ENCODE results near the gene ISG20L2. TPM values are rescaled to one million over a fixed set of nuclear protein-coding genes. Genes with fewer than 3 reads are reported as not detected.

ISG20L2 gene
- total RNA-seq, 1 donor from 2014 or later: 6.3 TPM

GRCh38 chr1:156741481-156741983 lies 13.0 kb upstream of the ISG20L2 start:
- DNase-seq (ENCODE audit: low read depth in 2 of 2): no peak

- DNase-seq (ENCODE audit: low read depth in 2 of 2): peak; percentile 99 to 100
Measured at GRCh38 chr1:156740741-156741480, 12.3 kb upstream of the ISG20L2 start, which contains the start of gene MRPL24. Gene MRPL24, minus strand, starts transcription at chr1:156741088. Its CDS starts 2,384 bp downstream, at chr1:156738704.

- DNase-seq (ENCODE audit: low read depth in 2 of 2): no peak
Measured at GRCh38 chr1:156740237-156740740, 11.7 kb upstream of the ISG20L2 start.

GRCh38 chr1:156738916-156739315 lies 10.3 kb upstream of the ISG20L2 start:
- DNase-seq (ENCODE audit: low read depth in 2 of 2): peak in 1 of 2 donors; percentile 28

- no peak for DNase-seq (ENCODE audit: low read depth in 2 of 2)
Measured at GRCh38 chr1:156738407-156738806, 9.8 kb upstream of the ISG20L2 start.

- no peak for DNase-seq (ENCODE audit: low read depth in 2 of 2)
Measured at GRCh38 chr1:156733989-156734584, 5.5 kb upstream of the ISG20L2 start.

GRCh38 chr1:156727926-156728598 lies 504 bp downstream of the ISG20L2 start, which contains the start of gene METTL25B:
Gene METTL25B, plus strand, starts transcription at chr1:156728469. Its CDS starts 636 bp downstream, at chr1:156729105.
- peak; percentile 81 to 85 for DNase-seq (ENCODE audit: low read depth in 2 of 2)

GRCh38 chr1:156727492-156727891 lies 1.1 kb downstream of the ISG20L2 start:
- no peak for DNase-seq (ENCODE audit: low read depth in 2 of 2)

GRCh38 chr1:156726549-156727226 lies 1.9 kb downstream of the ISG20L2 start:
- DNase-seq (ENCODE audit: low read depth in 2 of 2): peak; percentile 80 to 81

- peak; percentile 88 to 92 for DNase-seq (ENCODE audit: low read depth in 2 of 2)
Measured at GRCh38 chr1:156725683-156726280, 2.8 kb downstream of the ISG20L2 start.

GRCh38 chr1:156721535-156721934 lies 7.0 kb downstream of the ISG20L2 start:
- no peak for DNase-seq (ENCODE audit: low read depth in 2 of 2)

- DNase-seq (ENCODE audit: low read depth in 2 of 2): no peak
Measured at GRCh38 chr1:156721131-156721530, 7.4 kb downstream of the ISG20L2 start.

- DNase-seq (ENCODE audit: low read depth in 2 of 2): no peak
Measured at GRCh38 chr1:156717351-156717750, 11.2 kb downstream of the ISG20L2 start.

GRCh38 chr1:156714830-156715229 lies 13.7 kb downstream of the ISG20L2 start:
- peak in 1 of 2 donors; percentile 36 for DNase-seq (ENCODE audit: low read depth in 2 of 2)

- DNase-seq (ENCODE audit: low read depth in 2 of 2): no peak
Measured at GRCh38 chr1:156712626-156713025, 15.9 kb downstream of the ISG20L2 start.

GRCh38 chr1:156711011-156711817 lies 17.4 kb downstream of the ISG20L2 start:
- no peak for DNase-seq (ENCODE audit: low read depth in 2 of 2)

GRCh38 chr1:156709757-156710489 lies 18.6 kb downstream of the ISG20L2 start:
- peak in 1 of 2 donors; percentile 27 for DNase-seq (ENCODE audit: low read depth in 2 of 2)

GRCh38 chr1:156709031-156709430 lies 19.5 kb downstream of the ISG20L2 start:
- no peak for DNase-seq (ENCODE audit: low read depth in 2 of 2)

GRCh38 chr1:156708218-156708661 lies 20.3 kb downstream of the ISG20L2 start:
- DNase-seq (ENCODE audit: low read depth in 2 of 2): no peak
